Esophagus muscularis mucosa (tissue), 4 donors: ENCODE results near the gene ABLIM3. TPM values are rescaled to one million over a fixed set of nuclear protein-coding genes. Genes with fewer than 3 reads are reported as not detected.

Experiments used
- DNase-seq: peaks from one replicate; pipeline ENCODE4 v3.0.0-alpha.2; 2017; ENCODE audit errors: extremely low spot score
- H3K27ac ChIP-seq, 4 donors: fragments of 200-600 bp; sonication (generic); replicated peaks in 1 of 4; 1 replicate in 3 of 4; 2 replicates in 1 of 4; pipeline ENCODE4 v1.5.1; 2016 to 2019; ENCODE audit warnings: mild to moderate bottlenecking in 1 of 4
- H3K27me3 ChIP-seq, 4 donors: fragments of 200-600 bp; sonication (generic); one replicate each; pipeline versions ENCODE4 v1.5.1 to v1.6.0; 2016 to 2019
- H3K36me3 ChIP-seq, 4 donors: fragments of 200-600 bp; sonication (generic); one replicate each; pipeline ENCODE4 v1.5.1; 2016 to 2019
- H3K4me1 ChIP-seq, 4 donors: fragments of 200-600 bp; sonication (generic); one replicate each; pipeline ENCODE4 v1.5.1; 2016 to 2019
- H3K4me3 ChIP-seq, 4 donors: fragments of 200-600 bp; sonication (generic); 1 replicate in 2 of 4; 2 replicates in 2 of 4; pipeline ENCODE4 v1.5.1; 2016 to 2019; ENCODE audit warnings: mild to moderate bottlenecking in 4 of 4, moderate library complexity in 1 of 4
- H3K9me3 ChIP-seq, 4 donors: fragments of 200-600 bp; sonication (generic); 1 replicate in 3 of 4; 2 replicates in 1 of 4; pipeline ENCODE4 v1.5.1; 2016 to 2019
- CTCF ChIP-seq, 3 experiments: fragments of 200-600 bp in 2 of 3; fragments of 450-650 bp in 1 of 3; sonication (generic) in 2 of 3; IDR thresholded peaks; one replicate each; pipeline ENCODE4 v1.5.1; 2017 to 2019; ENCODE audit warnings: antibody characterized with exemption in 3 of 3, mild to moderate bottlenecking in 2 of 3, moderate library complexity in 1 of 3
- EP300 ChIP-seq: sonication (generic); formaldehyde crosslinking; IDR thresholded peaks from one replicate; pipeline ENCODE4 v1.6.1; 2017; ENCODE audit warnings: antibody characterized with exemption
- POLR2A ChIP-seq: fragments of 450-650 bp; IDR thresholded peaks from one replicate; pipeline ENCODE4 v1.6.1; 2017; ENCODE audit warnings: antibody characterized with exemption, moderate library complexity, mild to moderate bottlenecking, low read depth
- POLR2AphosphoS5 ChIP-seq, 2 donors: sonication (generic); formaldehyde crosslinking; IDR thresholded peaks; one replicate each; pipeline ENCODE4 v1.6.1; 2017; ENCODE audit warnings: antibody characterized with exemption in 2 of 2
- WGBS: methylation state at CpG from one replicate; pipeline ENCODE4 v1.1.5; 2018; 5-methylcytosine and 5-hydroxymethylcytosine counted together
- intact Hi-C: fragments of 100-400 bp; cut with DNase I; formaldehyde crosslinking; loops from one replicate; pipeline ENCODE4 v1.15.1; 2023
- total RNA-seq, 4 donors: library from RNA; depleted of rRNA; stranded (reverse); fragments of >200 nt; gene quantifications; one replicate each; pipeline versions ENCODE4 v1.1.0 to v1.2.1, GENCODE V29; 2016

Gene ABLIM3
- total RNA-seq, 4 donors from 2014 or later: 40.9 to 64.5 (median 45.8) TPM

- DNase-seq: no peak
- intact Hi-C loops: no loop called here
- Histone ChIP-seq H3K4me3 (no peak overlapping the region), H3K27me3 (no peaks in the 10 kb centered on the region), H3K4me1 (peaks cover 17 to 55% (median 29%) of the 10 kb centered on the region in 4 donors), H3K36me3 (no peaks in the 10 kb centered on the region), H3K27ac (peak overlapping the region in 2 of 4 donors; percentile 13 to 42), H3K9me3 (no peaks in the 10 kb centered on the region)
- 77% methylated on average over 5 of the region's 5 CpGs for WGBS
- no peak for TF ChIP-seq POLR2AphosphoS5 (IDR thresholded peaks at IDR 0.05)
- no peak for TF ChIP-seq EP300
- no peak for TF ChIP-seq POLR2A
- TF ChIP-seq CTCF (IDR thresholded peaks at IDR 0.05): no peak
These were observed 137.3 kb downstream of the ABLIM3 start for GRCh38 chr5:149278451-149279210.

GRCh38 chr5:149279661-149280060 is 138.4 kb downstream of the ABLIM3 start:
- peaks cover 24 to 60% (median 34%) of the 10 kb centered on the region in 4 donors for H3K4me1 ChIP-seq
- TF ChIP-seq POLR2A: no peak
- TF ChIP-seq EP300: no peak
- no peak for TF ChIP-seq CTCF (IDR thresholded peaks at IDR 0.05)
- TF ChIP-seq POLR2AphosphoS5 (IDR thresholded peaks at IDR 0.05): no peak
- no peaks in the 10 kb centered on the region for H3K9me3 ChIP-seq
- no peak overlapping the region for H3K27ac ChIP-seq
- intact Hi-C loops: no loop called here
- no peaks in the 10 kb centered on the region for H3K27me3 ChIP-seq
- no peak overlapping the region for H3K4me3 ChIP-seq
- H3K36me3 ChIP-seq: no peaks in the 10 kb centered on the region
- DNase-seq: no peak
- 89% methylated on average over 1 of the region's 1 CpG for WGBS

- no peak for TF ChIP-seq CTCF (IDR thresholded peaks at IDR 0.05)
- no peak for TF ChIP-seq EP300
- TF ChIP-seq POLR2AphosphoS5 (IDR thresholded peaks at IDR 0.05): no peak
- TF ChIP-seq POLR2A: no peak
- WGBS: 32% methylated on average over 1 of the region's 1 CpG
These were observed 138.8 kb downstream of the ABLIM3 start for GRCh38 chr5:149280124-149280523.

GRCh38 chr5:149280802-149281201 is 139.5 kb downstream of the ABLIM3 start:
- no peaks in the 10 kb centered on the region for H3K27me3 ChIP-seq
- TF ChIP-seq POLR2AphosphoS5 (IDR thresholded peaks at IDR 0.05) (no peak), CTCF (IDR thresholded peaks at IDR 0.05) (no peak), POLR2A (no peak), EP300 (no peak)
- no peaks in the 10 kb centered on the region for H3K9me3 ChIP-seq
- 86% methylated on average over 4 of the region's 4 CpGs for WGBS
- intact Hi-C loops: no loop called here
- no peaks in the 10 kb centered on the region for H3K36me3 ChIP-seq
- H3K4me3 ChIP-seq: no peak overlapping the region
- H3K4me1 ChIP-seq: peaks cover 32 to 71% (median 40%) of the 10 kb centered on the region in 4 donors
- no peak for DNase-seq
- no peak overlapping the region for H3K27ac ChIP-seq

More at GRCh38 chr5:149280124-149280523, 138.8 kb downstream of the ABLIM3 start:
- no peak for DNase-seq
- no peak overlapping the region for H3K4me3 ChIP-seq
- no peaks in the 10 kb centered on the region for H3K9me3 ChIP-seq
- H3K27ac ChIP-seq: no peak overlapping the region
- intact Hi-C loops: no loop called here
- no peaks in the 10 kb centered on the region for H3K36me3 ChIP-seq
- H3K4me1 ChIP-seq: peaks cover 28 to 64% (median 38%) of the 10 kb centered on the region in 4 donors
- H3K27me3 ChIP-seq: no peaks in the 10 kb centered on the region
